ENCODE measurements around the gene SPON1. TPM values are rescaled to one million over a fixed set of nuclear protein-coding genes. Genes with fewer than 3 reads are reported as not detected.

Gene SPON1
- total and polyA plus RNA-seq, 2 of the 8 experiments (the other 6 are each of a cell fraction or from before 2014, with no cell fraction given), result 1.5 to 5.4 TPM

GRCh38 chr11:14212986-14213385 lies 250.5 kb downstream of the SPON1 start (continued):
- TF ChIP-seq FOSL1 (IDR thresholded peaks at IDR 0.05; ENCODE audit: insufficient read depth, low read depth, low read length) (no peak), CBX5 (IDR thresholded peaks at IDR 0.05; ENCODE audit: low read depth, low read length) (no peak)
